Spleen (tissue), 11 donors: ENCODE measurements around the gene MRS2. TPM values are rescaled to one million over a fixed set of nuclear protein-coding genes. Genes with fewer than 3 reads are reported as not detected.

ENCODE experiments used
- DNase-seq: peaks from one replicate; pipeline ENCODE4 v3.0.0-alpha.2; 2020
- H3K27ac ChIP-seq, 8 donors: fragments of 200-600 bp; sonication (generic) in 7 of 8; 1 replicate in 4 of 8; 2 replicates in 4 of 8; pipeline versions ENCODE4 v1.5.0 to v1.8.0; 2016 to 2021; ENCODE audit warnings: inconsistent platforms in 4 of 8, mild to moderate bottlenecking in 4 of 8, moderate library complexity in 1 of 8
- H3K27me3 ChIP-seq, 7 donors: fragments of 200-600 bp; sonication (generic) in 6 of 7; replicated peaks in 1 of 7; 1 replicate in 4 of 7; 2 replicates in 3 of 7; pipeline versions ENCODE4 v1.5.0 to v1.8.0; 2016 to 2021; ENCODE audit warnings: inconsistent platforms in 3 of 7, mild to moderate bottlenecking in 1 of 7
- H3K36me3 ChIP-seq, 6 donors: fragments of 200-600 bp; sonication (generic) in 5 of 6; 1 replicate in 4 of 6; 2 replicates in 2 of 6; pipeline versions ENCODE4 v1.5.0 to v1.8.0; 2016 to 2021; ENCODE audit warnings: inconsistent platforms in 2 of 6
- H3K4me1 ChIP-seq, 6 donors: fragments of 200-600 bp; sonication (generic) in 5 of 6; 1 replicate in 3 of 6; 2 replicates in 3 of 6; pipeline versions ENCODE4 v1.5.0 to v1.8.0; 2016 to 2021; ENCODE audit warnings: inconsistent platforms in 3 of 6
- H3K4me3 ChIP-seq, 8 donors: fragments of 200-600 bp; sonication (generic) in 7 of 8; 1 replicate in 4 of 8; 2 replicates in 4 of 8; pipeline versions ENCODE4 v1.5.0 to v1.8.0; 2016 to 2021; ENCODE audit warnings: inconsistent platforms in 4 of 8, mild to moderate bottlenecking in 4 of 8, moderate library complexity in 2 of 8
- H3K9me3 ChIP-seq, 8 donors: fragments of 200-600 bp; sonication (generic) in 7 of 8; 1 replicate in 4 of 8; 2 replicates in 4 of 8; pipeline versions ENCODE4 v1.5.0 to v1.8.0; 2016 to 2021; ENCODE audit warnings: inconsistent platforms in 4 of 8
- CTCF ChIP-seq, 11 experiments: fragments of 200-600 bp in 7 of 11; fragments of 450-650 bp in 4 of 11; sonication (generic) in 4 of 11; IDR thresholded peaks in 8 of 11; conservative IDR thresholded peaks in 3 of 11; 1 replicate in 7 of 11; 2 replicates in 4 of 11; pipeline versions ENCODE4 v1.4.0 to v1.8.0; 2016 to 2021; ENCODE audit warnings: antibody characterized with exemption in 11 of 11, inconsistent platforms in 4 of 11, mild to moderate bottlenecking in 1 of 11
- POLR2A ChIP-seq, 3 donors: fragments of 450-650 bp; IDR thresholded peaks; one replicate each; pipeline ENCODE4 v1.5.1; 2017; ENCODE audit warnings: antibody characterized with exemption in 3 of 3, mild to moderate bottlenecking in 1 of 3
- POLR2AphosphoS5 ChIP-seq, 3 donors: sonication (generic); formaldehyde crosslinking; IDR thresholded peaks; one replicate each; pipeline ENCODE4 v1.5.1; 2017; ENCODE audit warnings: antibody characterized with exemption in 3 of 3
- WGBS, 5 donors: extraction: QIAGEN DNeasy Blood & Tissue Kit in 3 of 5; methylation state at CpG; one replicate each; pipeline versions ENCODE4 v1.1.5 to v1.1.7; 2013 to 2018; 5-methylcytosine and 5-hydroxymethylcytosine counted together
- intact Hi-C: fragments of 100-400 bp; cut with DNase I; formaldehyde crosslinking; loops from one replicate; pipeline ENCODE4 v1.15.0; 2023; ENCODE audit warnings: low total_unique reads
- polyA plus RNA-seq, 3 donors: library from polyadenylated mRNA; stranded (reverse); fragments of 200-250 nt; gene quantifications; one replicate each; pipeline ENCODE4 v1.2.1, GENCODE V29; 2013
- total RNA-seq, 7 donors: library from RNA; depleted of rRNA in 3 of 7; stranded (reverse); fragments of >200 nt in 3 of 7; fragmentation: NEBNext Ultra II Directional in 4 of 7; extraction: Animal tissue kit (Norgen Biotek cat#: 25700) in 4 of 7; gene quantifications; one replicate each; pipeline versions ENCODE4 v1.1.0 to v1.2.1, GENCODE V29; 2016 to 2021
- donor health status: healthy with polysubstance abuse.
- donor health status: DM: no; HTN: no; CAD: no; lungs with moderate emphysema.
- donor health status: DM: no; HTN: no; CAD: no.
- donor health status: Bipolar disorder and iron deficiency.
- donor health status: healthy.
- donor health status: DM: no; HTN: no; CAD: no.
- donor health status: DM: yes; HTN: yes; CAD: no.

MRS2 gene
- total and polyA plus RNA-seq, 10 donors = 10.0 to 23.7 (median 18.3) TPM

DNA sequence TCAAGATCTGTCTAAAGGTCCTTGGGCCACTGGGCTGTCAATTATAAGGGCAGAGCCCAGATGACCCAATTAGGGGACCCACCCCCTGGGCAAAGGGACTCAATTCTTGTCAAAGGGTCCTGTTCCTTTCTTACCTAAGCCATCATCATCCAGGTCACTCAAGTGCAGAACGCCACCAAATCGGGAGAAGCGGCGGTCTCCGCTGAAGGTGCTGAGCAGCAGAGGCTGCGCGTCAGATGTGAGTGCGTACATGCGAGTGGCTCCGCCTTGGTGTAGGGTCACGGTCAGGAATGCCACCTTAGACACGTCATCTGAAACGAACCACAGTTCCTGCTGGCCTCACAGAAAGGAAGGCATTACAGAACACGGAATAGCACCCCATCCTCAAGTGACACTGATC is 34.2 kb downstream of the MRS2 start:
- intact Hi-C loops = no loop called here
- Histone ChIP-seq H3K4me1 (no peaks in the 10 kb centered on the region), H3K27ac (no peak overlapping the region), H3K4me3 (no peak overlapping the region), H3K36me3 (peaks cover 0 to 5% (median 0%) of the 10 kb centered on the region in 6 donors), H3K9me3 (no peaks in the 10 kb centered on the region), H3K27me3 (no peaks in the 10 kb centered on the region)
- 87 to 94% (median 91%) methylated on average over 14 of the region's 14 CpGs for WGBS, 5 donors
- TF ChIP-seq POLR2AphosphoS5 (IDR thresholded peaks at IDR 0.05) = peak in 1 of 3 donors; percentile 14
- TF ChIP-seq CTCF (IDR thresholded peaks at IDR 0.05 in 8 of 11, conservative IDR thresholded peaks at IDR 0.05 in 3 of 11) = no peak
- no peak for DNase-seq

DNA sequence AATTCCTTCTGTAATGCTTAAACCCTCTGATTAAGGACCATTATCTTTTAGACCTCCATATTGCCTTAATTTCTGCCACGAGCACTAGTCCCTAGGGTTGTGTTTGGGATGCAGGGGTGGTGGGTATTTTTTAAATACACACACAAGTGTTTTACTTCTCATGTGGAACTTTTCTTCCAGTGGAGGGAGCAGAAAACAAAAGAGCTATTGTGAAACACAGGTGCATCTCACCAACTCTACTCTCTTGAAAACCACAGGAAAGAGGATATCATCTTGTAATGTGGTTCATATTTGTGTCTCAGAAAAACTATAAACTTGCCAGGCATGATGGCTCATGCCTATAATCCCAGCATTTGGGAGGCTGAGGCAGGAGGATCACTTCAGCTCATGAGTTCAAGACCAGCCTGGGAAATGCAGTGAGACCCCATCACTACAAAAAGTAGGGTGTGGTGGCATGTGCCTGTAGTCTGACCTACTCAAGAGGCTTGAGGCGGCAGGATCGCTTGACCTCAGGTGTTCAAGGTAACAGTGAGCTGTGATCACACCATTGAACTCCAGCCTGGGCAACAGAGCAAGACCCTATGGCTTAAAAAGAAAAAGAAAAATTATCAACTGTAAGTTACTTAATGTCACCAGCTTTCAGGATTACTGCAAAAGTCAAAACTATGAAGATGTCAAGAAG is 37.3 kb downstream of the MRS2 start:
- Histone ChIP-seq H3K4me3 (no peak overlapping the region), H3K27ac (no peak overlapping the region), H3K36me3 (peaks cover 0 to 5% (median 0%) of the 10 kb centered on the region in 6 donors), H3K4me1 (no peaks in the 10 kb centered on the region), H3K9me3 (no peaks in the 10 kb centered on the region), H3K27me3 (no peaks in the 10 kb centered on the region)
- WGBS, 5 donors = 83 to 91% (median 87%) methylated on average over 3 of the region's 3 CpGs
- TF ChIP-seq POLR2AphosphoS5 (IDR thresholded peaks at IDR 0.05) (no peak), CTCF (IDR thresholded peaks at IDR 0.05 in 8 of 11, conservative IDR thresholded peaks at IDR 0.05 in 3 of 11) (no peak), POLR2A (IDR thresholded peaks at IDR 0.05) (no peak)
- no peak for DNase-seq
- intact Hi-C loops = no loop called here

DNA sequence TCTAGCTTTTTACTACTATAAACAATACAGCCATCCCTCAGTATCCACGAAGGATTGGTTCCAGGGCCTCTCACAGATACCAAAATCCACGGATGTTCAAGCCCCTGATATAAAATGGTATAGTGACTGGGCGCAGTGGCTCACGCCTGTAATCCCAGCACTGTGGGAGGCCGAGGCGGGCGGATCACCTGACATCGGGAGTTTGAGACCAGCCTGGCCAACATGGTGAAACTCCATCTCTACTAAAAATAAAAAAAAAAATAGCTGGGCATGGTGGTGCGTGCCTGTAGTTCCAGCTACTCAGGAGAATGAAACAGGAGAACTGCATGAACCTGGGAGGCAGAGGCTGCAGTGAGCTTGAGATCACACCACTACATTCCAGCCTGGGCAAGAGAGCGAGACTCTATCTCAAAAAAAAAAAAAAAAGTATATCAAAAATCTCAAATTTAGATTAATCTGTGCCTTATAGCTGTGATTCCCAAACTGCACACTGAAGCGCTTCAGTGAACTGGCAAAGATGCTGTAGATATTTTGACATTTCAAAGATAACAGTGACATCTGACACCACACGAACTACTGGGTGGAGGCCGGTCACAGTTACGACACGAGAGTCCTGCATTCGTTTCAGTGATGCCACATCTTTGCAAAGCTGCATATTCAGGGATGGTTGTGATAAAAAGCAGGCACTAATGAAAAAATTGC is 38.3 kb downstream of the MRS2 start:
- no peak for DNase-seq
- WGBS, 5 donors = 81 to 95% (median 88%) methylated on average over 16 of the region's 16 CpGs
- H3K27ac ChIP-seq = no peak overlapping the region
- no peak for TF ChIP-seq POLR2A (IDR thresholded peaks at IDR 0.05)
- TF ChIP-seq CTCF (IDR thresholded peaks at IDR 0.05 in 8 of 11, conservative IDR thresholded peaks at IDR 0.05 in 3 of 11) = no peak
- H3K27me3 ChIP-seq = no peaks in the 10 kb centered on the region
- no peaks in the 10 kb centered on the region for H3K9me3 ChIP-seq
- no peak overlapping the region for H3K4me3 ChIP-seq
- H3K4me1 ChIP-seq = no peaks in the 10 kb centered on the region
- H3K36me3 ChIP-seq = peaks cover 0 to 5% (median 0%) of the 10 kb centered on the region in 6 donors
- intact Hi-C loops = no loop called here

- intact Hi-C loops = no loop called here
- Histone ChIP-seq H3K27ac (no peak overlapping the region), H3K27me3 (no peaks in the 10 kb centered on the region), H3K4me1 (no peaks in the 10 kb centered on the region), H3K36me3 (peaks cover 0 to 5% (median 0%) of the 10 kb centered on the region in 6 donors), H3K9me3 (no peaks in the 10 kb centered on the region), H3K4me3 (no peak overlapping the region)
- DNase-seq = no peak
- 79 to 94% (median 89%) methylated on average over 3 of the region's 3 CpGs for WGBS, 5 donors
- TF ChIP-seq POLR2AphosphoS5 (IDR thresholded peaks at IDR 0.05) (no peak), POLR2A (IDR thresholded peaks at IDR 0.05) (no peak), CTCF (IDR thresholded peaks at IDR 0.05 in 8 of 11, conservative IDR thresholded peaks at IDR 0.05 in 3 of 11) (no peak)
These were observed 38.8 kb downstream of the MRS2 start for GRCh38 chr6:24441599-24441904.
